Upper lobe of left lung (tissue), 4 donors: Measurements from ENCODE around the gene LPXN.

Experiments used
- CTCF ChIP-seq, 6 experiments: fragments of 450-650 bp in 4 of 6; fragments of 200-600 bp in 2 of 6; sonication (generic) in 2 of 6; IDR thresholded peaks; one replicate each; pipeline ENCODE4 v1.5.1; 2016 to 2019; ENCODE audit warnings: antibody characterized with exemption in 6 of 6
- EP300 ChIP-seq, 4 donors: sonication (generic); formaldehyde crosslinking; IDR thresholded peaks; one replicate each; pipeline ENCODE4 v1.5.1; 2017; ENCODE audit warnings: antibody characterized with exemption in 4 of 4, control low read depth in 2 of 4
- POLR2A ChIP-seq, 4 donors: fragments of 450-650 bp; IDR thresholded peaks; one replicate each; pipeline ENCODE4 v1.5.1; 2016 to 2017; ENCODE audit warnings: antibody characterized with exemption in 4 of 4, mild to moderate bottlenecking in 2 of 4
- POLR2AphosphoS5 ChIP-seq, 2 donors: sonication (generic); formaldehyde crosslinking; IDR thresholded peaks; one replicate each; pipeline ENCODE4 v1.5.1; 2017; ENCODE audit warnings: antibody characterized with exemption in 2 of 2

DNA sequence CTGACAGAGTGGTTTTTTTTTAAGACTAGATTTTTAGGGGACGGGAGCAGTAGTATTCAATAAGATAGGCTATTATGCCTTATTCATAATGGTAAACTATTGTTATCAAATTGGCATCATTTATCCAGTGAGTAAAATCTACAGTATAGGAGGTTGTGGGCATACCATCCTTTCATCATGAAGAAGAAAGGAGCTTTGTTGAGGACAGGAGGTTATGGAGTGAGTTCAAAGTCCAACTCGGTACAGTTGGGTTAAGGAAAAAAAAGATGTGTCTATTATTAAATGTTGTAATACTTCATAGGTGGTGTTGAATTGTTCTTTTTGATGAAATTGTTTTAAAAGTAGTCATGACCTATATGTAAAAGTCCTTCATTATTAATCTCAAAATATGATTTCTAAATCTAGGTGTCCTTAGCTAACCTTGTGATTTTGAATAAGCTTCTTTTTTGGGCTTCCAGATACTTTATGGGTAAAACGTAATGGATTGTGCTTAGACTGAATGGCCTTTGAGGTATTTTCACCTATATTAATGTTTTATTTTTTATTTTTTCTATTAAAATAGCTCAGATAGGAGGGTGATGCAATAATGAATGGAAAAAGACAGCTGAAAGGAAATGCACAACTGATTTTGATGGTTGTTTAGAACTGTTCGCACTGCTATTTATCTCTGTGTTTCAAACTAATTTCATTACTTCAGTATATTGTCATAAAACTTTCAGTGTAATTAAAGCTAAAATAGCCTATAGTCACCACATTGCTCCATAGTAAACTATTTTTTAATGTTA, 31.5 kb upstream of the LPXN start:
- TF ChIP-seq CTCF (IDR thresholded peaks at IDR 0.05) (no peak), POLR2A (IDR thresholded peaks at IDR 0.05) (no peak), EP300 (IDR thresholded peaks at IDR 0.05) (no peak), POLR2AphosphoS5 (IDR thresholded peaks at IDR 0.05) (no peak)
